HepG2 (cell line): ENCODE results near the gene RSKR. TPM values are rescaled to one million over a fixed set of nuclear protein-coding genes. Genes with fewer than 3 reads are reported as not detected.

Experiments
- ATAC-seq: fragments of 200-7000 bp; cut with Tn5 transposase; 3 replicates; pipeline ENCODE4 v1.9.1; 2020; ENCODE audit warnings: mild to moderate bottlenecking, moderate library complexity
- BruUV-seq: library from RNA; stranded (reverse); fragments of 400-500 nt; replicated peaks from 2 replicates; lab custom pipeline; 2021; lab: Mats Ljungman, UMichigan
- CTCF ChIA-PET: fragments of 300-600 bp; formaldehyde crosslinking; extraction: SDS; loops from one replicate; lab custom pipeline; 2021; ENCODE audit warnings: low total read pairs, inconsistent platforms, low intra/inter-chr PET ratio; lab: Yijun Ruan, JAX
- POLR2A ChIA-PET: fragments of 350-600 bp; sonication (Branson Sonifier 250); formaldehyde crosslinking; loops from one replicate; lab custom pipeline; 2020; ENCODE audit warnings: antibody characterized with exemption, inconsistent platforms; lab: Yijun Ruan, JAX
- DNase-seq: peaks from one replicate; pipeline ENCODE4 v3.0.0-alpha.2; 2015; ENCODE audit warnings: low spot score
- FAIRE-seq: peaks from 3 replicates; lab custom pipeline; 2011; peaks lifted over from hg19 to GRCh38; lab: Jason Lieb, UNC
- H2AFZ ChIP-seq: one replicate; pipeline ENCODE4 v1.6.1; 2011; ENCODE audit warnings: low read length, inconsistent platforms
- H3K27ac ChIP-seq: fragments of 300-600 bp; 3 replicates; pipeline ENCODE4 v1.8.0; 2011; ENCODE audit warnings: mixed run types, mild to moderate bottlenecking, mixed read lengths, low read length, inconsistent platforms; ENCODE audit not compliant: insufficient read depth; ENCODE audit errors: extremely low read length
- H3K27me3 ChIP-seq, 2 experiments: fragments of 200-600 bp in 1 of 2; 2 replicates in 1 of 2; 3 replicates in 1 of 2; pipeline versions ENCODE4 v1.6.0 to v1.8.0; 2011; ENCODE audit warnings: low read length in 2 of 2, mild to moderate bottlenecking in 2 of 2, moderate library complexity in 2 of 2, inconsistent platforms in 1 of 2; ENCODE audit not compliant: insufficient read depth in 2 of 2, control insufficient read depth in 1 of 2
- H3K36me3 ChIP-seq, 2 experiments: fragments of 200-600 bp in 1 of 2; replicated peaks in 1 of 2; 2 replicates in 1 of 2; 3 replicates in 1 of 2; pipeline versions ENCODE4 v1.5.1 to v1.8.0; 2011; ENCODE audit warnings: low read length in 2 of 2, inconsistent platforms in 1 of 2; ENCODE audit not compliant: insufficient read depth in 2 of 2, control insufficient read depth in 1 of 2
- H3K4me1 ChIP-seq: 2 replicates; pipeline ENCODE4 v1.5.1; 2012; ENCODE audit warnings: low read length, inconsistent platforms; ENCODE audit not compliant: insufficient read depth
- H3K4me2 ChIP-seq: 2 replicates; pipeline ENCODE4 v1.6.0; 2011; ENCODE audit warnings: low read depth, low read length, inconsistent platforms
- H3K4me3 ChIP-seq, 3 experiments: fragments of 200-600 bp in 1 of 3; sonication (generic), shearing (Covaris generic) in 1 of 3; replicated peaks in 1 of 3; 2 replicates each; pipeline ENCODE4 v1.5.1; 2011 to 2016; ENCODE audit warnings: low read length in 3 of 3, inconsistent platforms in 2 of 3, low read depth in 2 of 3, mild to moderate bottlenecking in 2 of 3, control low read depth in 1 of 3, mixed read lengths in 1 of 3; ENCODE audit not compliant: insufficient read depth in 1 of 3
- H3K79me2 ChIP-seq: one replicate; pipeline ENCODE4 v1.6.1; 2011; ENCODE audit warnings: low read length, inconsistent platforms; ENCODE audit not compliant: insufficient read depth
- H3K9ac ChIP-seq: 2 replicates; pipeline ENCODE4 v1.6.0; 2011; ENCODE audit warnings: mild to moderate bottlenecking, low read depth, low read length, inconsistent platforms; ENCODE audit not compliant: insufficient read depth
- H3K9me3 ChIP-seq: 2 replicates; pipeline ENCODE4 v1.5.1; 2012; ENCODE audit warnings: mild to moderate bottlenecking, low read length
- H4K20me1 ChIP-seq: 2 replicates; pipeline ENCODE4 v1.6.0; 2011; ENCODE audit warnings: inconsistent platforms, mild to moderate bottlenecking, low read length, moderate library complexity; ENCODE audit not compliant: insufficient read depth
- CEBPB ChIP-seq: IDR thresholded peaks from 2 replicates; pipeline ENCODE4 v1.6.1; 2011; ENCODE audit warnings: low read depth, low read length, improper control_type of control experiment, borderline replicate concordance
- CHCHD3 ChIP-seq: sonication (generic); formaldehyde crosslinking; IDR thresholded peaks from 2 replicates; pipeline ENCODE4 v1.8.0; 2022; ENCODE audit warnings: mild to moderate bottlenecking, missing genetic modification reagents, moderate library complexity
- CHD4 ChIP-seq: fragments of 200-600 bp; sonication (generic); IDR thresholded peaks from 2 replicates; pipeline ENCODE4 v1.7.0; 2017; ENCODE audit warnings: mild to moderate bottlenecking, low read length, borderline replicate concordance
- HMGA1 ChIP-seq: sonication (generic); formaldehyde crosslinking; conservative IDR thresholded peaks from 2 replicates; pipeline ENCODE4 v1.4.0; 2020; ENCODE audit warnings: missing genetic modification reagents
- HNRNPH1 ChIP-seq: fragments of 200-400 bp; formaldehyde crosslinking; optimal IDR thresholded peaks from 2 replicates; pipeline ENCODE3; 2017; ENCODE audit warnings: mild to moderate bottlenecking, low read depth, low read length
- MEIS1 ChIP-seq: sonication (generic); formaldehyde crosslinking; IDR thresholded peaks from 2 replicates; pipeline ENCODE4 v1.9.0; 2021; ENCODE audit warnings: mild to moderate bottlenecking, missing genetic modification reagents, moderate library complexity, borderline replicate concordance
- RBFOX2 ChIP-seq: fragments of 200-400 bp; formaldehyde crosslinking; IDR thresholded peaks from 2 replicates; pipeline ENCODE4 v1.6.1; 2017; ENCODE audit warnings: low read depth, mild to moderate bottlenecking, low read length
- ZKSCAN8 ChIP-seq: IDR thresholded peaks from 2 replicates; pipeline ENCODE4 v1.6.1; 2016; ENCODE audit warnings: borderline replicate concordance, missing genetic modification reagents, missing compliant biosample characterization
- ZNF672 ChIP-seq: sonication (generic); formaldehyde crosslinking; IDR thresholded peaks from 2 replicates; pipeline ENCODE4 v1.8.1; 2022; ENCODE audit warnings: missing genetic modification reagents
- ZNF879 ChIP-seq: sonication (generic); formaldehyde crosslinking; IDR thresholded peaks from 2 replicates; pipeline ENCODE4 v1.8.1; 2023; ENCODE audit warnings: missing genetic modification reagents
- WGBS: methylation state at CpG from one replicate; pipeline ENCODE4 v1.1.6; 2017; ENCODE audit warnings: low lambda C conversion rate; 5-methylcytosine and 5-hydroxymethylcytosine counted together
- in situ Hi-C: cut with HindIII; loops from 2 replicates; pipeline ENCODE4 v1.10.0; 2017; ENCODE audit warnings: low pct_unique_long_range_greater_than_20kb; ENCODE audit not compliant: extremely low pct_ligation_motif_present
- intact Hi-C: fragments of 100-400 bp; cut with micrococcal nuclease; formaldehyde crosslinking; loops from one replicate; pipeline ENCODE4 v1.10.0; 2022; ENCODE audit not compliant: unreplicated experiment
- polyA plus RNA-seq, 8 experiments: library from polyadenylated mRNA; depleted of rRNA in 3 of 8; stranded (reverse) in 7 of 8; unstranded in 1 of 8; fragments of >200 nt; fragmentation: Illumina TruSeq in 4 of 8; extraction: Trizol in 4 of 8; gene quantifications; 2 replicates each; pipeline versions ENCODE4 v1.2.1 to v1.2.3, GENCODE V29; 2011 to 2016; ENCODE audit warnings: low read depth in 4 of 8, missing spikeins in 1 of 8, mixed read lengths in 1 of 8; ENCODE audit not compliant: insufficient read depth in 1 of 8
- total RNA-seq, 5 experiments: library from RNA; depleted of rRNA; stranded (reverse); fragments of >200 nt; fragmentation: Illumina TruSeq; extraction: Trizol; gene quantifications; 2 replicates each; pipeline ENCODE4 v1.2.3, GENCODE V29; 2016; ENCODE audit warnings: low read depth in 1 of 5
- TF ChIP-seq, protein P1 (sequence below): sonication (generic); formaldehyde crosslinking; IDR thresholded peaks from 2 replicates; pipeline ENCODE4 v1.8.0; 2022; ENCODE audit warnings: missing genetic modification reagents, mild to moderate bottlenecking, borderline replicate concordance
- TF ChIP-seq, protein P2 (sequence below): fragments of 450-650 bp; IDR thresholded peaks from 2 replicates; pipeline ENCODE4 v1.6.1; 2017; ENCODE audit warnings: mild to moderate bottlenecking

Gene RSKR
- total and polyA plus RNA-seq, 2 of the 13 experiments (the other 11 are each of a cell fraction or from before 2014, with no cell fraction given), result 5.0 to 10.4 TPM

DNA sequence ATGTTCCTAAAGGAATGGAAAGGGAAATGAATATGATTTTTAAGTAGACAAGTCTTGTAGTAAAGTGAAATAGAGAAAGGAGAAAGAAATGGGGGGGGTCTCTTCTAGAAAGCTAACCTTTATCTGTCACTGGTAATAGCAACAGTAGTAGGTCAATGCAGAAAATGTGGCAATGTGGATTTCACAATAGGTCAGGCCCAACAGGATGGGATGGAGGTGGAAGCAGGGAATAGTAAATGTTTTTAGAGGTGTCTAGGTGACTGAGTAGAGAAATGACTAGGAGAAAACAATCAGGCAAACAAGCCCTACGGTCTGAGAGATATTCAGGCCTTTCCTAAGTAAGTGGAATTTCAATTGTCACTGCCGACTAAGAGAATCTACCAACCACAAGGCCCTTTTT, 6.0 kb upstream of the RSKR start:
- Histone ChIP-seq H3K4me3 (no peak overlapping the region), H3K27me3 (no peaks in the 10 kb centered on the region), H3K36me3 (peaks cover 50 to 85% of the 10 kb centered on the region in 2 experiments), H3K9ac (no peak overlapping the region), H4K20me1 (no peaks in the 10 kb centered on the region), H3K27ac (no peak overlapping the region), H3K4me2 (no peak overlapping the region), H3K4me1 (no peaks in the 10 kb centered on the region), H3K79me2 (no peaks in the 10 kb centered on the region), H2AFZ (no peak overlapping the region), H3K9me3 (no peaks in the 10 kb centered on the region)
- ATAC-seq, result no peak
- DNase-seq, result no peak
- CTCF ChIA-PET, result no interaction called here
- intact Hi-C loops, result no loop called here
- no TSS peak for BruUV-seq
- FAIRE-seq, result no peak
- in situ Hi-C loops, result loop anchor here (5.0 kb wide), 1 partner anchor 48 kb away; the partner anchor contains the start of gene PIGS
- peak; percentile 66 for TF ChIP-seq CEBPB
- no peak for TF ChIP-seq ZKSCAN8 (CRISPR knock-in tag)
- POLR2A ChIA-PET, result no interaction called here
- WGBS, result 84% methylated on average over 2 of the region's 2 CpGs

DNA sequence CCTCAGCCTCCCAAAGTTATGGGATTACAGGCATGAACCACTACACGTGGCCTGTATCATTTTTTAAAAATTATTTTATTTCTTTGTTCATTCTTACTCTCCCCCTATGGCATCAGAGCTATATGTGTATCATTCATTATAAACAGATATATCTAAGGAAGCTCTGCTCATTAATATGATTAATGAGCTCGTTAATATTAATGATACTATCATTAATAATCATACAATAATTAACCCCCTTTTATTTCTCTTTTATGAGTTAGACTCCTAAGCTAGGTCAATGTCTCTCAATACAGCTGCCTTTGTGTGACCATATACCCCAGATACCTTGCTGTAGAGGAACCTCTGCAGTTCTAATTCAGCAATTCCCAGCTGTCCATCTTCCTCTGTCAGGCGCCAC, 4.5 kb upstream of the RSKR start:
- WGBS, result 84% methylated on average over 3 of the region's 3 CpGs
- Histone ChIP-seq H4K20me1 (no peaks in the 10 kb centered on the region), H3K27me3 (no peaks in the 10 kb centered on the region), H2AFZ (no peak overlapping the region), H3K79me2 (no peaks in the 10 kb centered on the region), H3K9me3 (no peaks in the 10 kb centered on the region), H3K9ac (no peak overlapping the region), H3K27ac (no peak overlapping the region), H3K4me2 (no peak overlapping the region), H3K4me1 (no peaks in the 10 kb centered on the region), H3K4me3 (no peak overlapping the region), H3K36me3 (peaks cover 49 to 88% of the 10 kb centered on the region in 2 experiments)
- no peak for ATAC-seq
- intact Hi-C loops, result no loop called here
- TF ChIP-seq HMGA1, result no peak
- no peak for TF ChIP-seq RBFOX2
- TF ChIP-seq, protein P1, sequence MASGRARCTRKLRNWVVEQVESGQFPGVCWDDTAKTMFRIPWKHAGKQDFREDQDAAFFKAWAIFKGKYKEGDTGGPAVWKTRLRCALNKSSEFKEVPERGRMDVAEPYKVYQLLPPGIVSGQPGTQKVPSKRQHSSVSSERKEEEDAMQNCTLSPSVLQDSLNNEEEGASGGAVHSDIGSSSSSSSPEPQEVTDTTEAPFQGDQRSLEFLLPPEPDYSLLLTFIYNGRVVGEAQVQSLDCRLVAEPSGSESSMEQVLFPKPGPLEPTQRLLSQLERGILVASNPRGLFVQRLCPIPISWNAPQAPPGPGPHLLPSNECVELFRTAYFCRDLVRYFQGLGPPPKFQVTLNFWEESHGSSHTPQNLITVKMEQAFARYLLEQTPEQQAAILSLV (CRISPR knock-in tag), result no peak
- TF ChIP-seq CHCHD3 (CRISPR knock-in tag), result no peak
- TF ChIP-seq ZNF672 (CRISPR knock-in tag), result no peak
- TF ChIP-seq CHD4, result no peak
- no peak for TF ChIP-seq ZNF879 (CRISPR knock-in tag)
- TF ChIP-seq HNRNPH1, result no peak
- no peak for TF ChIP-seq MEIS1 (CRISPR knock-in tag)
- TF ChIP-seq, protein P2, sequence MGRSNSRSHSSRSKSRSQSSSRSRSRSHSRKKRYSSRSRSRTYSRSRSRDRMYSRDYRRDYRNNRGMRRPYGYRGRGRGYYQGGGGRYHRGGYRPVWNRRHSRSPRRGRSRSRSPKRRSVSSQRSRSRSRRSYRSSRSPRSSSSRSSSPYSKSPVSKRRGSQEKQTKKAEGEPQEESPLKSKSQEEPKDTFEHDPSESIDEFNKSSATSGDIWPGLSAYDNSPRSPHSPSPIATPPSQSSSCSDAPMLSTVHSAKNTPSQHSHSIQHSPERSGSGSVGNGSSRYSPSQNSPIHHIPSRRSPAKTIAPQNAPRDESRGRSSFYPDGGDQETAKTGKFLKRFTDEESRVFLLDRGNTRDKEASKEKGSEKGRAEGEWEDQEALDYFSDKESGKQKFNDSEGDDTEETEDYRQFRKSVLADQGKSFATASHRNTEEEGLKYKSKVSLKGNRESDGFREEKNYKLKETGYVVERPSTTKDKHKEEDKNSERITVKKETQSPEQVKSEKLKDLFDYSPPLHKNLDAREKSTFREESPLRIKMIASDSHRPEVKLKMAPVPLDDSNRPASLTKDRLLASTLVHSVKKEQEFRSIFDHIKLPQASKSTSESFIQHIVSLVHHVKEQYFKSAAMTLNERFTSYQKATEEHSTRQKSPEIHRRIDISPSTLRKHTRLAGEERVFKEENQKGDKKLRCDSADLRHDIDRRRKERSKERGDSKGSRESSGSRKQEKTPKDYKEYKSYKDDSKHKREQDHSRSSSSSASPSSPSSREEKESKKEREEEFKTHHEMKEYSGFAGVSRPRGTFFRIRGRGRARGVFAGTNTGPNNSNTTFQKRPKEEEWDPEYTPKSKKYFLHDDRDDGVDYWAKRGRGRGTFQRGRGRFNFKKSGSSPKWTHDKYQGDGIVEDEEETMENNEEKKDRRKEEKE, result no peak
- ChIA-PET POLR2A (no interaction called here), CTCF (no interaction called here)
- in situ Hi-C loops, result no loop called here
- no TSS peak for BruUV-seq
- FAIRE-seq, result no peak
- no peak for DNase-seq
